ENCODE results near the gene ABCA6.

- TF ChIP-seq, protein P1, sequence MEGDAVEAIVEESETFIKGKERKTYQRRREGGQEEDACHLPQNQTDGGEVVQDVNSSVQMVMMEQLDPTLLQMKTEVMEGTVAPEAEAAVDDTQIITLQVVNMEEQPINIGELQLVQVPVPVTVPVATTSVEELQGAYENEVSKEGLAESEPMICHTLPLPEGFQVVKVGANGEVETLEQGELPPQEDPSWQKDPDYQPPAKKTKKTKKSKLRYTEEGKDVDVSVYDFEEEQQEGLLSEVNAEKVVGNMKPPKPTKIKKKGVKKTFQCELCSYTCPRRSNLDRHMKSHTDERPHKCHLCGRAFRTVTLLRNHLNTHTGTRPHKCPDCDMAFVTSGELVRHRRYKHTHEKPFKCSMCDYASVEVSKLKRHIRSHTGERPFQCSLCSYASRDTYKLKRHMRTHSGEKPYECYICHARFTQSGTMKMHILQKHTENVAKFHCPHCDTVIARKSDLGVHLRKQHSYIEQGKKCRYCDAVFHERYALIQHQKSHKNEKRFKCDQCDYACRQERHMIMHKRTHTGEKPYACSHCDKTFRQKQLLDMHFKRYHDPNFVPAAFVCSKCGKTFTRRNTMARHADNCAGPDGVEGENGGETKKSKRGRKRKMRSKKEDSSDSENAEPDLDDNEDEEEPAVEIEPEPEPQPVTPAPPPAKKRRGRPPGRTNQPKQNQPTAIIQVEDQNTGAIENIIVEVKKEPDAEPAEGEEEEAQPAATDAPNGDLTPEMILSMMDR (IDR thresholded peaks at IDR 0.05; ENCODE audit: low read length) = no peak
- TF ChIP-seq EZH2 (IDR thresholded peaks at IDR 0.05; ENCODE audit: borderline replicate concordance, low read length) = no peak
These were observed 84.4 kb downstream of the ABCA6 start for GRCh38 chr17:69057280-69057679.
